PFSK-1 (cell line): ENCODE results near the gene TRPM3.

Source experiments
- FOXP2 ChIP-seq: optimal IDR thresholded peaks from 2 replicates; pipeline ENCODE3; 2011; ENCODE audit warnings: borderline replicate concordance, control low read depth, inconsistent platforms; ENCODE audit not compliant: insufficient read depth; ENCODE audit errors: extremely low read length, extremely low read depth
- POLR2AphosphoS5 ChIP-seq: IDR thresholded peaks from 2 replicates; pipeline ENCODE4 v1.6.1; 2012; ENCODE audit warnings: low read depth, mild to moderate bottlenecking, control low read depth, low read length, moderate library complexity
- REST ChIP-seq, 2 experiments: IDR thresholded peaks; 2 replicates each; pipeline versions ENCODE4 v1.6.1 to v1.8.0; 2011 to 2012; ENCODE audit warnings: low read depth in 2 of 2, low read length in 2 of 2, control low read depth in 1 of 2, inconsistent platforms in 1 of 2, mild to moderate bottlenecking in 1 of 2, moderate library complexity in 1 of 2; ENCODE audit not compliant: insufficient read depth in 1 of 2
- SIN3A ChIP-seq: IDR thresholded peaks from 2 replicates; pipeline ENCODE4 v1.6.1; 2012; ENCODE audit warnings: mild to moderate bottlenecking, low read length, moderate library complexity, borderline replicate concordance; ENCODE audit not compliant: insufficient read depth
- TAF1 ChIP-seq: IDR thresholded peaks from 2 replicates; pipeline ENCODE4 v1.6.1; 2012; ENCODE audit warnings: low read length, control low read depth, borderline replicate concordance; ENCODE audit not compliant: insufficient read depth

- TF ChIP-seq POLR2AphosphoS5 (no peak), REST (IDR thresholded peaks at IDR 0.05; ENCODE audit: insufficient read depth in 1 of 2, low read depth in 2 of 2, low read length in 2 of 2) (no peak), TAF1 (no peak), SIN3A (no peak), FOXP2 (no peak)
Observed at GRCh38 chr9:71072587-71072986, 48.8 kb downstream of the TRPM3 start.
